ENCODE data around the gene HOXD12.

DNA sequence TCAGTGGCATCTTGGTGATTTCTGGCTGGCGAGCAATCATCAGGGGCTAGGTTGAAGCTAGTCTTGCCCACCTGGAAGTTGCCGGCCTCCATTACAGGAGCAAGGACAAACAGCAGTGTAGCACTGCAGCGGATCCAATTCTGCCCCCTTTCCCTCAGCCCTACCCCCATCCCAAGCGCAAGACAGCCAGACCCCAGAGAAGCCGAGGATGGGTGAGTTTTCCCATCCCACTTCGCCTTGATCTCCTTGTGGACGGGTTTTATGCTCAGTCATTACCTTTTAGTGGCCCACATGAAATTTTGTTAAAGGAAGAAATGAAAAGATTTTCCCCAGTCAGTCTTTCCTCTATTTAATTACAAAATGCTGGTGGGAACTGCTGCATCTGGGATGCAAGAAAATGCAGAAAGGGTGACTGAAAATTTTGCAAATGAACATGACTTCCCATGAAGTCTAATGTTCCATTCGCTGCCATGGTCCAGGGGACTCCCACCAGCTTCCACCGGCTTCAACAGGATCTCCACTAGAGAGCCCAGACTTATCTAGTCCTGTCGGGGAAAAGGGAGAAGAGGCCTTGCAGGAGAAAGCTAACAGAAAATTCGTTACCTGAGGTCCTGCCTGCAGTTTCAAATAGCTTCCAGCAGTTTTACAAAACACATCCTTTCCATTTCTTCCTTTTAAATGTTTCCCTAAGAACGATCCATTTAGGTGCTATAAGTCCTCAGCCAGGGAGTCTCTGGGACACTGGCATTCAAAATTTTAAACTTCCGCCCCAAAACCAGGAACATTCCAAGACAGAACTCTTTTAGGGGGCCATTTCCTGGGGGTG lies 21.0 kb downstream of the HOXD12 start:
- no peak for TF ChIP-seq POLR2A (IDR thresholded peaks at IDR 0.05)
- TF ChIP-seq POLR2AphosphoS5 (IDR thresholded peaks at IDR 0.05): no peak
- TF ChIP-seq, protein P1, sequence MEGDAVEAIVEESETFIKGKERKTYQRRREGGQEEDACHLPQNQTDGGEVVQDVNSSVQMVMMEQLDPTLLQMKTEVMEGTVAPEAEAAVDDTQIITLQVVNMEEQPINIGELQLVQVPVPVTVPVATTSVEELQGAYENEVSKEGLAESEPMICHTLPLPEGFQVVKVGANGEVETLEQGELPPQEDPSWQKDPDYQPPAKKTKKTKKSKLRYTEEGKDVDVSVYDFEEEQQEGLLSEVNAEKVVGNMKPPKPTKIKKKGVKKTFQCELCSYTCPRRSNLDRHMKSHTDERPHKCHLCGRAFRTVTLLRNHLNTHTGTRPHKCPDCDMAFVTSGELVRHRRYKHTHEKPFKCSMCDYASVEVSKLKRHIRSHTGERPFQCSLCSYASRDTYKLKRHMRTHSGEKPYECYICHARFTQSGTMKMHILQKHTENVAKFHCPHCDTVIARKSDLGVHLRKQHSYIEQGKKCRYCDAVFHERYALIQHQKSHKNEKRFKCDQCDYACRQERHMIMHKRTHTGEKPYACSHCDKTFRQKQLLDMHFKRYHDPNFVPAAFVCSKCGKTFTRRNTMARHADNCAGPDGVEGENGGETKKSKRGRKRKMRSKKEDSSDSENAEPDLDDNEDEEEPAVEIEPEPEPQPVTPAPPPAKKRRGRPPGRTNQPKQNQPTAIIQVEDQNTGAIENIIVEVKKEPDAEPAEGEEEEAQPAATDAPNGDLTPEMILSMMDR (IDR thresholded peaks at IDR 0.05): no peak
- TF ChIP-seq EP300 (IDR thresholded peaks at IDR 0.05): no peak

Data from stomach (tissue), 4 donors.